ENCODE results near the gene YIPF1.

- TF ChIP-seq CTCF (IDR thresholded peaks at IDR 0.05) (no peak), POLR2A (IDR thresholded peaks at IDR 0.05) (no peak)
Observed at GRCh38 chr1:53834776-53835175, 54.8 kb downstream of the YIPF1 start.
